GM12878 (cell line): ENCODE measurements around the gene EEFSEC. TPM values are rescaled to one million over a fixed set of nuclear protein-coding genes. Genes with fewer than 3 reads are reported as not detected.

Experiments used
- CHD1 ChIP-seq: IDR thresholded peaks from 2 replicates; pipeline ENCODE4 v1.6.1; 2012; ENCODE audit warnings: low read depth, low read length, improper control_type of control experiment
- CHD2 ChIP-seq: IDR thresholded peaks from 2 replicates; pipeline ENCODE4 v1.6.1; 2011; ENCODE audit warnings: low read depth, low read length, improper control_type of control experiment, borderline replicate concordance
- ELK1 ChIP-seq: IDR thresholded peaks from 2 replicates; pipeline ENCODE4 v1.6.1; 2012; ENCODE audit warnings: low read depth, low read length, improper control_type of control experiment
- IKZF1 ChIP-seq: fragments of 450-650 bp; conservative IDR thresholded peaks from 2 replicates; pipeline ENCODE4 v1.6.1; 2017; ENCODE audit warnings: antibody characterized with exemption, mild to moderate bottlenecking
- JUNB ChIP-seq: IDR thresholded peaks from 2 replicates; pipeline ENCODE4 v1.6.1; 2016; ENCODE audit warnings: antibody characterized with exemption, mild to moderate bottlenecking
- NKRF ChIP-seq: fragments of 450-650 bp; conservative IDR thresholded peaks from 2 replicates; pipeline ENCODE4 v1.6.1; 2017; ENCODE audit warnings: mild to moderate bottlenecking, moderate library complexity
- PBX3 ChIP-seq: IDR thresholded peaks from 2 replicates; pipeline ENCODE4 v1.6.1; 2011; ENCODE audit warnings: mild to moderate bottlenecking, low read depth, low read length, moderate library complexity; ENCODE audit not compliant: insufficient replicate concordance
- SMAD5 ChIP-seq: IDR thresholded peaks from 2 replicates; pipeline ENCODE4 v1.6.1; 2016; ENCODE audit warnings: antibody characterized with exemption, low read depth
- SMC3 ChIP-seq: IDR thresholded peaks from 2 replicates; pipeline ENCODE4 v1.6.1; 2011; ENCODE audit warnings: low read length, improper control_type of control experiment, borderline replicate concordance
- TCF12 ChIP-seq: IDR thresholded peaks from 2 replicates; pipeline ENCODE4 v1.6.1; 2011; ENCODE audit warnings: low read depth, mild to moderate bottlenecking, low read length
- ZNF622 ChIP-seq: fragments of 450-650 bp; IDR thresholded peaks from 2 replicates; pipeline ENCODE4 v1.6.1; 2017; ENCODE audit warnings: mild to moderate bottlenecking, inconsistent platforms
- polyA plus RNA-seq, 11 experiments: library from polyadenylated mRNA; depleted of rRNA in 4 of 11; unstranded in 6 of 11; stranded (reverse) in 5 of 11; fragments of >200 nt; fragmentation: Nextera tagmentation in 4 of 11; fragmentation: Illumina TruSeq in 1 of 11; extraction: Ambion mirVana in 4 of 11; extraction: Trizol in 1 of 11; gene quantifications; 1 replicate in 1 of 11; 2 replicates in 10 of 11; pipeline versions ENCODE4 v1.2.1 to v1.2.3, GENCODE V29; 2011 to 2016; ENCODE audit warnings: inconsistent platforms in 2 of 11, missing spikeins in 2 of 11, low read depth in 1 of 11
- total RNA-seq, 4 experiments: library from RNA; depleted of rRNA in 3 of 4; stranded (reverse); fragments of >200 nt in 3 of 4; fragmentation: Illumina TruSeq in 1 of 4; extraction: Trizol in 1 of 4; gene quantifications; 2 replicates each; pipeline versions ENCODE4 v1.2.1 to v1.2.3, GENCODE V29; 2013 to 2021

EEFSEC gene
- total and polyA plus RNA-seq, 10 of the 15 experiments (the other 5 are each of a cell fraction or from before 2014, with no cell fraction given): 0.29 to 29.1 (median 16.1) TPM

DNA sequence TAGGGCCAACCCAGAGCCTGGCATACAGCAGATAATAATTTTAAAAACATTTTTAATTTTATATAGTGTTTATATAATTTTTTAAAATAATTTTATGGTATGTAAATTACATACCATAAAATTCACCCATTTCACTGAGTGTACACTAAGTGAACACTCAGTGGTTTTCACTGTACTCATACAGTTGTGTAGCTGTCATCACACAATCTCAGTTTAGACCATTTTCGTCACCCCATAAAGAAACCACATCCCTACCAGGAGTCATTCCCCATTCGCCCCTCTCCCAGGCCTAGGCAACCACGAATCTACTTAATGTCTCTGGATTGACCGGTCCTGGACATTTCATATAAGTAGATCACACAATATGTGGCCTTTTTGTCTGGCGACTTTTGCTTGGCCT, 10.2 kb downstream of the EEFSEC start (continued):
- TF ChIP-seq PBX3 (no peak), CHD1 (no peak), JUNB (no peak), CHD2 (no peak), SMAD5 (no peak), TCF12 (no peak), SMC3 (no peak), ZNF622 (no peak), ELK1 (no peak), IKZF1 (no peak), NKRF (no peak)
